NK-92 (cell line): ENCODE results near the gene IGFL2.
"Not testable (repeated sequence)": the region's sequence is repeated elsewhere in the genome, so short reads cannot be mapped to it uniquely, and the experiment has no call there.

ENCODE experiments used
- DNase-seq: peaks from one replicate; lab custom pipeline; 2025; ENCODE audit not compliant: unreplicated experiment; lab: John Stamatoyannopoulos, UW

Gene IGFL2

DNA sequence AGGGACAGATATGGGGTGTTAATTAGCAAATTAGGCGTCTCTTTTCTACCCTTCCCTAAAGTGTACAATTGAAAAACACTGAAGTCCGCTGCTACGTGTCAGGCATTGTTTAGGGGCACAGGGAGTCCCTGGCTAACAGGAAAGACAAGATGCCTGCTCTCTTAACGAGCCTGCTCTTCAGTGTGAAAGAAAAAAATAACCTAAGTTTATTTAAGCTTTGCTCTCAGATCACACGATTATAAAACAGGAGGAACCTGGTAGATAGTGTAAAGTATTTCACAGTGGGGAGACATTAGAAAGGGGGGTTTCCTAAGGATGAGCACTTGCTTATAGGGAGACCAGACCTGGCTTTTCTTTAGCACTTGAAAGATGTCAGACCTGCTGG, 38.7 kb downstream of the IGFL2 start:
- no peak for DNase-seq

DNA sequence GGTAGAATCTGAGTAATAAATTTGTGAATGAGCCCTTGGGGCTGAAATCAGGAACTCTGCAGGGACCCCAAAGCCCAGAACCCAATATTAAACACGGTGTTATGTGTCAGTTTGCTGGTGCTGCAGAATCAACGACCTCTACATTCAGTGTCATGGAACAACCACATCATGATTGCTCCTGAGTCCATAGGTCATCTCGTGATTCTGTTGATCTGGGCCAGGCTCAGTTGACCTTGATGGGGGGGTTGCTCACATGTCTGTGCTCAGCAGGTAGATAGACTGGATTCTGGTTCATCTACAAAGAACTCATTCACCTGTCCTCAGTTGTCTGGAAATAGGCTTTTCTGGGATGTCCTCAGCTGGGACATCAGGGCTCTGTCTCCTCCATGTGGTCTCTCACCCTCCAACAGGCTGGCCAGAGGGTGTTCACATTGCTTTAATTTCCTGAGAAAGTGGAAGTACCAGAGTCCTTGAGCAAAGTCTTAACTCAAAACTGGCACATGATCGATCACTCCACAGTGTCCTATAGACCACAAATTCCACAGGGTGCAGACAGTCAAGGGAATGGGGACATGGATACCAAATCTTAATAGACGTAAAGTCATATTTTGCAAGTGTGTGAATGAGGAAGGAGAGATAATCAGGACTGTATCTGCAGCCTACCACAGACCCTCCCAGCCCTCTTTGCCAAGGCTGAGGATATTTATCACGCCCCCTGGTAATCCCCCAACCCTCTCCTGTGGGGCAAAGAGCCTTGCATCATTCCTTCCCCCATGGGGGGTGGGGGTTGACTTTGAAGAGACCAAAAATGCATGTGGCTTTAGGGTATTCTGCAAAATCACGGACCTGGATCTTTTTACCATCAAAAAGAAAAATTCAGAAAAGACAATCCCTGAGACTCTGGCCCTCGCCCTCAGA, 42.2 kb downstream of the IGFL2 start:
- DNase-seq = no peak

DNA sequence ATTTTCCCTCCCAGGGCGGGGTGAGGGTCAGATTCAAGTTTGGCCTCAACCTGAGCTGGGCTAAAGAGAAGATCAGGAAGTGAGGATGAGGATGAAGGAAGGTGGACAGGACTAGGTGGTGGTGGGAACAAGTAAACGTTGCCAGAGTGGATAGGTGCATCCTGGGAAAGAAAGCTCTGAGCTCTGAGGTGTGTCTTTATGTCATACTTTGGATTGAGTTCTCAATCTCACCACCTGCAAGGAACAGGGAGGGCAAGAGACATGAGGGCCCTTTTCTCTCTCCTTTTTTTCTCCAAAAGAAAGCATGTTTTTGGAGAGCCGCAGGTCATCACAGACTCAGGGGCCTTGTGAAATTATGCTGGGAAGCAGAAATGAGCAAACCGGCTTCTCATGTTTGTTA, 43.3 kb downstream of the IGFL2 start:
- no peak for DNase-seq

DNA sequence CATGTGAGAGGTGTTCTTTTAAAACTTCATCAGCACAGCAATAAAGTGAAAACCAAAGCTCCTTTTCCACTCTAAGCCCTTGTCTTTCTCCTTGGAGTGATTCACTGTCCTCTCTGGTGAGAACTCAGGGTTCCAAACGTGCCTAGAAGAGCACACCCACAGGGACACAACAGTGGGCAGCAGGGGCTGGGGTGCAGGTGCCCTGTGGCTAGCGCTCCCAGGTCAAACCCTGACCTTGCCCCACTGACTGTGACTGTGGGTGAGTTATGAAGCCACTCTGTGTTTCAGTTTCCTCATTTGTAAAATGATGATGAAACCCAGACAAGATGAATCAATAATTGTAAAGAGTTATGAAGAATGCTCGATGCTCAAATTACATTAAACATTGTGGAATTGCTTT, 43.9 kb downstream of the IGFL2 start:
- no peak for DNase-seq

DNA sequence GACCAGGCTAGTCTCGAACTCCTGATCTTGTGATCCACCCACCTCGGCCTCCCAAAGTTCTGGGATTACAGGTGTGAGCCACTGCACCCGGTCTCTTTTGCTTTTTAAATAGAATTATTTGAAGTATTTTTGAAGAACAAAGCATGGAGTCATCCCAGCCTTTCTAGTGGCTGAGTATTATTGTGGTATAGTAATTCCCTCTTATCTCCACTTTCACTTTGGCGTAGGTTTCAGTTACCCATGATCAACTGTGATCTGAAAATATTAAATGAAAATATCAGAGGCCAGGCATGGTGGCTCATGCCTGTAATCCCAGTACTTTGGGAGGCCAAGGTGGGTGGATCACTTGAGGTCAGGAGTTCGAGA, 44.6 kb downstream of the IGFL2 start:
- not testable (repeated sequence) for DNase-seq

DNA sequence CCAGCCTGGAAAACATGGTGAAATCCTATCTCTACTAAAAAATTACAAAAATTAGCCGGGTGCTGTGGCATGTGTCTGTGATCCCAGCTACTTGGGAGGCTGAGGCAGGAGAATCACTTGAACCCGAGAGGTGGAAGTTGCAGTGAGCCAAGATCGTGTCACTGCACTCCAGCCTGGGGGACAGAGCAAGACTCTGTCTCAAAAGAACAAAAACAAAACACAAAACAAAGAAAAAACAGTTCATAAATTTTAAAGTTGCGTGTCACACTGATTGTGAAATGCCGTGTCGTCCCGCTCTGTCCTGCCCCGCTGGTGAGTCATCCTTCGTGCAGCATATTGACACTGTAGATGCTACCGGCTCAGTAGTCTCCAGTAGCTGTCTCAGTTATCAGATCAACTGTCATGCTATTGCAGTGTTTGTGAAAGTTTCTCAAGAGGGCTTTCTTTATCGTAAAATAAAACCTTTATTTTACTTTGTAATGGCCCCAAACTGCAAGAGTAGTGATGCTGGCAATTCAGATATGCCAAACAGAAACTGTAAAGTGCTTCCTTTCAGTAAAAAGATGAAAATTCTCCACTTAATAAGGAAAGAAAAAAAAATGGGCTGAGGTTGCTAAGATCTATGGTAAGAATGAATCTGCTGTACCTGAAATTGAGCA, 45.1 kb downstream of the IGFL2 start:
- no peak for DNase-seq

DNA sequence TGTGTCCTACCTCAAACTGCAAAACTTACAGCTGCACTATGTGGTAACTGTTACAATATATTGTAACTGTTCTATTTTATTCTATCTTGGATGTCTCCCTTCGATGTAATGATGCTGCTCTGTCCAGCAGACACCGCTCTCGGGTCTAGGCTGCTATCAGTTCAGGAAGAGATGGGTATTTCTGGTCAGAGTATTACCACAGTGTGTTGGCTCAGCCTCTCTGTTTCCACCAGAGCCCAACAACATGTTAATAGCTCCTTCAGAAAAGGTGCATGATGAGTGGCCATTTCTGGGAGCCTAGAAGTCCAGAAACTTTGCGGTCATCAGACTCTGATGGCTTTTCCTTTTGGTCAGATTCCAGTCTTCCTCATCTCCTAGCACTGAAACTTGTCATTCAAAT, 45.6 kb downstream of the IGFL2 start:
- no peak for DNase-seq

DNA sequence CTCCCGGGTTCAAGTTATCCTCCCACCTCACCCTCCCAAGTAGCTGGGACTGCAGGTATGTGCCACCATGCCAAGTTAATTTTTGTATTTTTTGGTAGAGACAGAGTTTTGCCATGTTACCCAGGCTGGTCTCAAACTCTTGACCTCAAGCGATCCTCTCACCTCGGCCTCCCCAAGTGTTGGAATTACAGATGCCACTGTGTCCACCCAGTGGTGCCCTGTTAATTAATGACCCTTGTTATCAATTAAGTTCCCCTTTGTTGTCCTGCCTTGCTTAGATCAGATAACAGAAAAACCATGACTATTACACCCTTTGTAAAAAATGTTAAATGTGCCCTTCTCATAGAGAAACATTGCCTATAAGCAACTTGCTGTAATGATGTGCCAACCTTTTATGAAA, 47.1 kb downstream of the IGFL2 start:
- no peak for DNase-seq

DNA sequence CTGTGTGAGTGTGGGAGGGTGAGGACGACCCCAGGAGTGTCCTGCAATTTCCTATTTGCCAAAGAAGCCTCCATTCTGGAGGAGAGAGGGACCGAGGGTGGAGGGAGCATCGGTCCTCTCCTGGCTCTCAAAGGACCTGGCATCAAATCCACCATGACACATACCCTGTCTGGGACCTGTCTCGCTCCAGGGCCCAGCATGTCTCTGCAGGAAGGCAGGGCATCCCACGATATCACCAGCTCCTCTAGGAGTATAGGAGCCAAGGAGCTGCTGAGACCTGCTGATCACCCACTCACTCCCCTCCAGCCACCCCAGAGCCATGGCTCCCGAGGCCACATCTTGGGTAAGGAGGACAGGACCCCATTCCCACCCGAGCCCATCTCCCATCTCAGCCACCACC, 47.9 kb downstream of the IGFL2 start:
- DNase-seq = not testable (repeated sequence)

DNA sequence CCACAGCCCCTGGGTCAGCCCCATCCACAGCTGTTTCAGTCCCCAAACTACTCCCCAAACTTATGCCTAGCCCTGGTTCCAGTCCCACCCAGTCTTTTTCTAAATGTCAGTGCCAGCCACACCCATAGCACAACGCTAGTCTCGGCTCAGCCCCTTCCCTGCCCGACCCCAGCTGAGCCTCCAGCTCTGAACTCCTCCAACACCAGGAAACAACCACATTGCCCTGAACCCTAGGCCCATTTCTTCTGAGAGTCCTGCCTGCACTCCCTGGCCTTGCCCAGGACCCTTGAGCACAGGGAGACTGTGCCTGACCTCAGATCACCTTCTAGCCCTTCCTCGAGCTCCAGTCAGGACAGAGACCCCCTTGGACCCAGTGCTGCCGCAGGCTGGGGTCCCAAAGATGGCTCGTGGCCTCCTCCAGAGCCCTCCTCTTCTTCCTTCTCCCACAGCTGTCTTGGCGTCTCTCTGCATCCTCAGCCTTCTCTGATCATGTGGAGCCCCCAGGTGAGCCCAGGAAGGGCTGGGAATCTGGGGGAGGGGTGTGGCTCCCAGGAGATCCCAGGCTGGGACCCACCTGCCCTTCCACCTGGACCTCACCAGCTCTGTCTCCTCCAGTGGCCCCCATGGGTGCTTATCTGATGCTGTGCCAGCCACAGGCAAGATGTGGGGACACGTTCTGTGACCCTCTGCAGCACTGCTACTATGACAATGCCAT, 48.5 kb downstream of the IGFL2 start:
- no peak for DNase-seq

DNA sequence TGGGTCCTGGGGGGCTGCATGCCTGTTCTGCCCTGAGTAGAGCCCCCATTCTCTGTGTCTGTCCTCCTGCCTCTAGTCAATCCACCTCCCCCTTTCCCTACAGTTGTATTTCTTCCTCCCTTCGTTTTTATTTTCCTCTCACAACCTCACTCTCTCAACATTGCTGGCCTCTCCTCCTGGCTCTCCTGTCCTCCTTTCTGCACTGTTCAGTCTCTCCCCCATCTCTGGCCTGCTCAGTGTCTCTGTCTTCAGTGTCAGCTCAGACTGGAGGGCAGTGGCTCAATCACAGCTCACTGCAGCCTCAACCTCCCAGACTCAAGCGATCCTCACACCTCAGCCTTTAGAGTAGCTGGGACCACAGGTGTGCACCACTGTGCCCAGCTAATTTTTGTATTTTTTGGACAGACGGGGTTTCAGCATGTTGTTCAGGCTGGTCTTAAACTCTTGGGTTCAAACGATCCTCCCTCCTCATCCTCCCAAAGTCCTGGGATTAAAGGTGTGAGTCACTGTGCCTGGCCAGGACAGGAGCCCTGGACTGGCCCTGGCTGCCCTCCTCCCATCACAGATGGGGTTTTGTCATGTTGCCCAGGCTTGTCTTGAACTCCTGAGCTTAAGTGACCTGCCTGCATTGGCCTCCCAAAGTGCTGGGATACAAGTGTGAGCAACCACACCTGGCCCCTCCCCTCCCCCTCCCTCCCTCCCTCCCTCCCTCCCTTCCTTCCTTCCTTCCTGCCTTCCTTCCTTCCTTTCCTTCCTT, 49.5 kb downstream of the IGFL2 start:
- no peak for DNase-seq

DNA sequence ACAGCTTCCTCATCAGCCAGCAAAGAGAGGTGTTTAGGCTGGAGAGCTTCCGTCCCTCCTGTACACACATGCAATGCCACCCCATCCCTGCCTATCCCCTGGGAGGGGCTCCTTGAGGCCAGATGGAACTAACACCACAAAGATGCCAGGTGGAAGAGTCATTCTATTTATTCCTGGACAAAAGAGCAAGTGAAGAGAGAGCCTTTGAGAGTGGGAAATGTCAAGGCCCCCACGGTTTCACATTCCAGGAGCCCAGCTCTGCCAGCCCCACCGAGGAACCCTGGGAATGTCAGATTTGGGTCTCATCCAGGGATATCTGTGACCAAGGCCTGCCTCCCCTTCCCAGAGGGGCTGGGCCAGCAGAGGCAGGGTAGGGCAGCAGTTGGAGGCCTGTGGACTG, 50.7 kb downstream of the IGFL2 start:
- DNase-seq = no peak

DNA sequence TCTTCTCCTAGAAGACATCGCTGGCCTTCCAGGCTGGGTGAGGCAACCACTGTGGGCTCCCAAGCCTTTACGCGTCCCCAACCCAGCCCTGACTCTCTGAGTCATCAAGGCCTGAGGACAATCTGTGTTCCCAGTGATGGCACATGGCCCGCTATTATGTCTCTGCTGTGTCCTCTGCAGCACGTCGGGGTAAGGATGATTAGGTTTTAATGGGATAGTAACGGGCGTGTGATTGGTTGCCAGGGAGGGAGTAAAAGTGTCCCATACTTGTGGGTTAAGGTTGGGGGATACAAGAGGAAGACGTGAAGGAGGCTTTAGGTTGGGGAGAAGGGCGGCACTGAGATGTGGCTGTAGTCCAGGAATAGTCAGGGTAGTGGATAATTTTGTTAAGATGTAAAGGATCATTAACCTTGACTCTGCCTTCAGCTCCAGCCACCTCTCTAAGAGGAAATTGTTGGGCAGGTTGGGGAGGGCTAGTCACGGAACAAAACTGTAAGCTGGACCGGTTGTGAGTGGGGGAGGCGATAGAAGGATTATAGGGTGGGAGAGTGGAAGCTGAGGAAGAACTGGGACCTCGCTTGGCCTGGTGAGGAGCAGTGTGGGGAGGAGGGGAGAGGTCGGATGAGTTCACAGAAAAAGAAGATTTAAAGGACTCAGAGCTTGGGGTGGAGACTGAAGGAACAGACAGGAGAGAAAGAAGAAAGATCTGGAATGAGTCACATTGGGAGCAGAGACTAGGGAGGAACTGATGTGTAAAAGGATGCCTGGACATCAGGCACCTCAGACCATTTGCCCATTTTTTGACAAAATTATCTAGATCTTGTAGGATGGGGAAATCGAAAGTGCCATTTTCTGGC, 53.6 kb downstream of the IGFL2 start:
- DNase-seq = no peak

DNA sequence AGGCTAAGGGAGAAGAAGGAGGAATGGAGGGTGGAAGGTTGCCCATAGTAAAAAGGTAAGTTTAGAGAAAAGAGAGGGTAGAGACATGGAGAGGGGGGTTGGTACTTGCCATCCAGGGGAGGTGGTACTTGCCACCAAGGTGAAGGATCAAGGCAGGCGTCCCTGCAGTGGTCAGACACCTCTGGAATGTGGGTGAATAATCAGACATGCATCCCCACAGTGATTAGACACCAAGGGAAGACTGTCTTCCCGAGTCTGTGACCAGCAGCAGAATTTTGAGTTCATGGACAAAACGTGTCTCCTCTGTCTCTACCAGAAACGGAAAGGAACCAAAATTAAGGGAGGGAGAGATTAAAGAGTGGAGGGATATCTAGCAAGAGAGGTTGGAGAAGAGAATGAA, 54.4 kb downstream of the IGFL2 start:
- DNase-seq = no peak

DNA sequence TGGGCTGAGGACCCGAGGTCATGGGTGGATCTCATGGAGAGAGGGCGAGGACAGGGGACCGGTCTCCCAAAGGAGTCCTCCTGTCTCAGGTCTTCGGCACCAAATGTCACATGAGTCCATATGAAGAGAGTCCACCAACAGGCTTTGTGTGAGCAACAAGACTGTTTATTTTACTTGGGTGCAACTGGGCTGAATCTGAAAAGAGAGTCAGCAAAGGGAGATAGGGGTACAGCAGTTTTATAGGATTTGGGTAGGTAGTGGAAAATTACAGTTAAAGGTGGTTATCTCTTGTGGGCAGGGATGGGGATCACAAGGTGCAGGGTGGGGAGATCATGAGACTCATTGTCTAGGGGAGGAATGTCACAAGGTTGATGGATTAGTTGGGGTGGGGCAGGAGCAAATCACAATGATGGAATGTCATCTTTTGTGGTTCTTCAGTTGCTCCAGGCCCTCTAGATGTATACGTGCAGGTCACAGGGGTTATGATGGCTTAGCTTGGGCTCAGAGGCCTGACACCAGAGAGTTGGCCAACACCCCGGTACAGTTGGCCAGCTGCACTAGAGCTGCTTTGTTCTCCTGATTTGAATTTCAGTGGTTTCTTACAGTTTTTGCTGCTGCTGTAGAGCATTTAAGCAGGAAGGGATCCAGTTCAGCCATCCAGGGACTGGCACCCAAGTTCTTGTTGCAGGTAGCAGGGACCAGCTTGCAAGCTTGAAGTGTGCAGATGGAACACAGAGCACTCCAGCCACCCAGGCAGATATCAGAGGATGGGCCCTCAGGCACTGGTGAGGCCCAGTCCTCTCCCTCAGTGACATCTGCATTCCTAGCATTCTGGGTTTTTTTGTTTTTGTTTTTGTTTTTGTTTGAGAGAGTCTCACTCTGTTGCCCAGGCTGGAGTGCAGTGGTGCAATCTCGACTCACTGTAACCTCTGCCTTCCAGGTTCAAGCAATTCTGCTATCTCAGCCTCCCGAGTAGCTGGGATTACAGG, 55.1 kb downstream of the IGFL2 start:
- DNase-seq = no peak

DNA sequence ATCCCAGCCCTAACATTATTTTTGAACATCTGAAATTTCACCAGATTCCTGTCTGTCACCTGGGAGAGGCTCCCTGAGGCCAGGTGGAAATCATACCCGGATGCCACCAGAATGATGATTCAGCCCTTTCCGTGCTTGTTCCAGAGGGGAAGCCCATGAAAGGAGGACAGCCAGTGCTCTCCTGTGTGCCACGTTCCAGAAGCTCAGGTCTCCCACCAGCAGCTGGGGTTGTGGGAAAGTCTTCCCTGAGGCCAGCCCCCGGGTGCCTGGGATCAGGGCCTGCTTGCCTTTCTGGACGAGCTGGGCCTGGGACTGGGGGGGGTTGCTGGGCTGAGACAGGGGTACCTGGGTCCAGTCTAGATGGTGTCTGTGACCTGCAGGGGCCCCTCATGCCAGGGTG, 56.0 kb downstream of the IGFL2 start:
- DNase-seq = no peak

DNA sequence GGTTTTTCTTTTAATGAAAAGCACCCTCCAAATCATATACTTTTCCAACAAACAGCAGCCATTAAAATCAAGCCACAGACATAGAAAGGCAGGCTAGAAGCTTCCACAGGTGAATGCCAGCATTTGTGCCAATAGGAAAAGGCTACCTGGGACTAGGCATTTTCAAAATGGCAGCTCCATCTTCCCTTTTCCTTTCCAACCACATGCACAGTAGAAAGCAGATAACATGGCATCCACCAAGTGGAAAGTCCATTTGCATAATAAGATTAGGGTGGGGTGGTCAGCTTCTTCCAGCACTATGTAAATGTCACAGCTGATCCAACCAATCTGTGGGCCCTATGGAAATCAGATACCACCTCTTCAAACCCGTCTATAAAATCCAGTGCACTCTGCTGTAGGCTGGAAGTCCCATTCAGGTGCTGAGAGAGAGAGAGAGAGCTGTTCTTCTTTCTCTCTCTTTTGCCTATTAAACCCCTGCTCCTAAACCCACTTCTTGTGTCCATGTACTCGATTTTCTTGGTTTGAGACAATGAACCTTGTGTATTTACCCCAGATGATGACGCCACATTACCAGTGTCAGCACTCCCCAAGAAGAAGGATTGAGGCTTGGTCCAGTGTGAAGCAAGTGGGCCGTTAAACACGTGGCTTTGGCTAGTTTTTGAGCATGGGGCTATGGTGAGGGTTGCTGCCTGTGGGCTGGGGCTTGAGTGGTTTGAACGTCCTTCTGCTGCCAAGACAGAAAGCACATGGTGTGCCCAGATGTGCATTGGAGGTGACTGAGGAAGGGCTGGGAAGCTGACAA, 57.3 kb downstream of the IGFL2 start:
- DNase-seq = no peak

DNA sequence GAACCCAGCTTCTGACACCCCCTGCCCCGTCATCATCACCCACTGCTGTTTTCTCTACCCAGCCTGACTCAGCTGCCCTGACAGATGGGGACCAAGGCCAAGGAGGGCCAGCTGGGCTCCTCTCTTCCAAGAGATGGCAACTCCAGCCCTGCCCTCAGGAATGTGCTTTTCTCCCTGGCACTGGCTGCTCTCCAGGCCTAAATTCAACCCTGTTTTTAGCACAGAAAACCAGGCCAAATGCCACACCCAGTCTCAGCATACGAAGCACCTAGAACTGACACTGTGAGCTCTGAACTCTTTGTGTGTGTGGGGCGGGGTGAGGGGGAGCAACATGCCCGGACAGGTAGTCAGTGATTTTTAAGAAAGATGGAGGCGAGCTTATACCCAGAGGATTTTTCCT, 58.1 kb downstream of the IGFL2 start:
- DNase-seq = no peak
